T-helper 1 cell treated with Interleukin-12 subunit alpha and Interleukin-12 subunit beta and Interleukin-4 antibody, amounts not matched to agents 30 ng/mL and 1 ng/mL, for 36 hours (primary cell): ENCODE results near the gene DCLK2. TPM values are rescaled to one million over a fixed set of nuclear protein-coding genes. Genes with fewer than 3 reads are reported as not detected.

ENCODE experiments used
- intact Hi-C: fragments of 100-400 bp; cut with micrococcal nuclease; formaldehyde crosslinking; loops from one replicate; pipeline ENCODE4 v1.15.1; 2024
- total RNA-seq: library from RNA; stranded (reverse); gene quantifications from 2 replicates; pipeline ENCODE4 v1.2.3, GENCODE V29; 2022

Gene DCLK2
- total RNA-seq, 1 donor from 2014 or later: 0.15 TPM

DNA sequence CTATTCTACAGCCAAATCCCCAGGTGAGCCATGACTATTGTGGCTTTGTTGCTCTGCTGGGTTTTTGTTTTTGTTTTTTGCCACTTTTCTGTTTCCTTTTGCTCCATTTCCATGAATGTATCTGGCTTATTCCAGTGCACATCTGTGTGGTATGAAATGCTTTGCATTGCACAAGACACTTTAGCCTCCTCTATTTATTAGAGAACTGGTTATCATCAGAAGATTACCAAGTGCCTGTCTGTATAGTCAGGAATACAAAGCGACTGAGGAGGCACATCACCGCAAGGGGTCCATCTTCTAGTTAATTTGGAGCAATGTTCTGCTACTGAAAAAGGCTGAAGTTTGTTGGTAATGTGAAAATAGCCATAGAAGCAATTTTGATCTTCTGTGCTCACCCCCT lies 120.8 kb downstream of the DCLK2 start:
- intact Hi-C loops: no loop called here

DNA sequence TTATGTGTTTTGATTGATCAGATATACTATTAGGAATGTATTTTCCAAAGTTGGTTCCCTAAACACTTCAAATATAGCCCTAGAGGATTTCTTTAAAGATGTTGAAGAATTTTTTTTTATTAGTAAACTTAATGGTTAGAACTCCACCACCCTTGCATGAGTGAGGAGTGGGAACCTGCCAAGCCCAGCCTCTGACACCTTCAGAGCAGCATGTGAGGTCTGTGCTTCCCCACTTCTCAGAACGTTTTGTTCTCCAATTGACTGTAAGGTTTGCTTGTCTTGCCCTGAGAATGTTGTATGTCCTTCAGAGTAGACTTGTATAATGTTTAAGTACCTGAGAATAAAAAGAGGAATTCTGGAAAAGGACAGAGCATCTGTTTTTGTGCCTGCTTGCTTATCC lies 126.8 kb downstream of the DCLK2 start:
- intact Hi-C loops: no loop called here

DNA sequence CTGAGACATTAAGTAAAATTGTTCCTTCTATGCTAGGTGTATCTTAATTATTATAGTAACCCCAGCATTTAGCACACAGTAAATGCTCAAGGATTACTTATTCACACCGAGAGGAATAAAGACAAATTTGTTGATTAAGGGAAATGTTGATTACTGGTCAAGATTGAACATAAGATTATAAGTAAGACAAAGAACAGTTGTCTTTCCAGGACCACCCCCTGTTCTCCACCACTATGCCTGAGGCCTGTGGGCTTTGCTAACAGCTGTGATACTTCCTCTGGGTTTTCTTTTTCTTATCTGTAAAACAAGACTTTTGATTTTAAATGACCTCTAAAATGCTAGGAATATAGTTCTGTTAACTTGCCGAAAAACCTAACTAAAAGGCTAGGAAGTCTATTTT lies 128.0 kb downstream of the DCLK2 start:
- intact Hi-C loops: no loop called here

DNA sequence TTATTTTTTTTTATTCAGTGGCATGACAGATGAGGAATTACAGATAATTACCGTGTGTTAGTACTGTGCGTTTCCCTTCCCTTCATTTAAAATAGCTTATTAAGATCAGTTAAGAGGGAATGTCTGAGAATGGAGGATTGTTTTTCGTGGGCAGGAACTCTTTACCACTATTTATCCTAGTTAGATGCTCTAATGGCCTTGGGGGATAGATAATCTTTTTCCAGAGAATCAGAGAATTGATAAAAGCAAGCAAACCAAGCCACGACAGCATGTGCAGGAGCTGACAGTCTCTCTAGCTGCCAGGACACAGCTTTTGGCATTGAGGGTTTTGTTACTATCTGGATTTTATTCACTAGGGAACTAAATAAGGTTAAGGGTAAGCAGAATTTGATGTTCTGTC lies 128.7 kb downstream of the DCLK2 start:
- intact Hi-C loops: no loop called here

DNA sequence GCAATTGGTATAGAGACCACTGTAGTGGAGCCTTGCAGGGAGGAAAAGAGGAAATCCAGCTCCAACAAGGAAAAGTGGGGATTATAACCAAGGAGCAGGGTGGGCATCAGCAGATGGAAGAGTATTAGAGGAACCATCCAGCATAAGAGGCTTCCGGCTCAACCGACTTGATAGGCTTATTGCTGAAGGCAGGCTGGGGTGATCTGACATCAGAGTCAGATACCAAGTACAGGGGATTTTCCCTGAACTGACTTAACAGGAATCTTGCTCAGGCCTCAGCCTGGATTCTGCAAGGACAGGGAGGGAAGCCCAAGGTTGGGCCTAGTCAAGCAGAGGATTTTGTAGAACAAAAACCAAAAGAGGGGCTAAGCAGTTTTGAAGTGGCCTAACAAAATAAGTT lies 129.6 kb downstream of the DCLK2 start:
- intact Hi-C loops: loop anchor here (2.0 kb wide), 1 partner anchor 227 kb away; no protein-coding TSS in a partner anchor

DNA sequence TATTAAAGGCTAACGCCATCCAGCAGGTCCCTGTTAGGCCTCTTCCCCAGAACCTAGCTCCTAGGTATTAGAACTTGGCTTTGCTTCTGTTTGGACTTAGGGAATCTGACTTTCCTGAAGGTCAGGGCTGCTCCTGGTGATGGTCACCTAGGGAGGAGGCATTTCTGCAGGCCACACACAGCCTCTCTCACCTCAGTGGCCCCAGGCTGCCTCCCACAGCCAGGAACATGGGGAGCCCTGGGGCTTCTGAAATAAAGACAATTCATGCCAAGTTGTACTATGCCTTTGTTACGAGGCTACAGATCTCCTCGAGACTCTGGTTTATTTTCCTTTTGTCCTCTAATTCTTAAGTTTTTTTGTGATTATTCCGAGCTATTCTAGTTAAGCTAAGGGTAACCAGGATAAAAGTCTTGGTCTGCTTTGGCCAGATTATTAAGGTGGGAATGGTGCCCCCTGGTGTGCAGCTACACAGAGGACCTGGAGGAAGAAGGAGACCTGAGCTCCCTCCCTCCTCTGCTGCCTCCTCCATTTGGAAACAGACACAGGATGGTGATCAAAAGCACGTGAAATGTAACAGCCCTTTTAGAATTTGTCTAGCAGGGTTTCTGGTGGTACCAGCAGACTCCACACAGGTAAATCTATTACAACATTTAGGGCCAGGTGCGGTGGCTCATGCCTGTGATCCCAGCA lies 131.0 kb downstream of the DCLK2 start:
- intact Hi-C loops: loop anchor here (1.0 to 2.0 kb wide), 2 partner anchors 210 to 228 kb away; no protein-coding TSS in a partner anchor

DNA sequence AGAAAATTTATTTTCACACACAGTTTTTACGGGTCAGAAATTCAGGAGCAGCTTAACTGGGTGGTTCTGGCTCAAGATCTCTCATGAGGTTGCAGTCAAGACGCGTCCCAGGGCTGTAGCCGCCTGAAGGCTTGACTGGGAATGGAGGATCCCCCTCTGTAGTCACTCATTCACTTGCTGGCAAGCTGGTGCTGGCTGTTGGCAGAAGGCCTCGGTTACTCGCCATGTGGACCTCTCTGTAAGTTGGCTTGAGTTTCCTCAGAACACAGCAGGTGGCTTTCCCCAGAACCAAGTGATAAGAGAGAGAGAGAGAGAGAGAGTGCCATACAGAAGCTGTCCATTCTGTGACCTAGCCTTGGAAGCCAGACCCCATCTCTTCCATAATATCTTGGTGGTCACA lies 132.8 kb downstream of the DCLK2 start:
- intact Hi-C loops: no loop called here

DNA sequence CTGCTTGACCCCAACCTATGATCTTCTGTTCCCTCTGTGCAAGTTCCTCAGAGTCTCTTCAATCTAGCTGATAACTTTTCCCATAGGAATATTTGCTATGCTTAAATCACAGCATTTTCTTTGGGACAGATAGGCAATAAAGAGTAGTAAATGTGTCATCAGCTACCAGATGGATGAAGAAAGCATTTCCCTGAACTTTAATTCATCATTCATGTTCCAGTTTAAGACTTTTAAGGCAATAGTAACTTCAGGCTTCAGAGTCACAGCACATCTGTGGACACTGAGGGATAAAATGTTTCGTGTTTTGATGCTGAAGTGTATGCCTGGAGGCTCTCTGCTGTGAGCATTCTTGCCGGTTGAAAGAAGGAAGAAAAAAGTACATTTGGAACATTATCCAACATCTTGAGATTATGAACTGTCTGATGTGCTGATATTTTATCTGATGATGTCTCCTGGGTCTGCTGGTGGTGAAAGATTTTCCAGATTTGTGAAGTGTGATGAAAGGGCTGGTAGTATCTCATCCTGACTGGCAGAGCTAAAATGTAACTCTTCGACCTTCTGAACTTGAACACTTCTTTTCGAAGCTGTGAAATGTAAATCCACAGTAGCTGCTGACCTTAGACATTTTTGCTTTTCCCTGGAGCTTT lies 133.7 kb downstream of the DCLK2 start:
- intact Hi-C loops: no loop called here

DNA sequence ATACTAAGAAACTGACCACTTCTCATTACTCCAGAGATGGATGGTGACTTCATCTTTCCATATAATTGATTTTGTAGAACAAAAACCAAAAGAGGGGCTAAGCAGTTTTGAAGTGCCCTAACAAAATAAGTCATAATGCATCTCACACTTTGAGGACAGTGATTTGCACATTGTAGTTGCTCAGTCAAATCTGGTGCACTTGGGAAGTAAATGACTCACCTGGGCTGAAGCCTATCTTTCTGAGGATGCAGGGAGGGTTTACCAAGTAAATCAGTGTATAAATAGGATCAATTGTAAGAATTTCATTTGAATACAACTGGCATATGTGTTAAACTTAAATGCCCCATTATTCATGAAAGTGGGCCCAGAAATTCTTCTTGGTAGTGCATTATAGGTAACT lies 134.2 kb downstream of the DCLK2 start:
- intact Hi-C loops: no loop called here

DNA sequence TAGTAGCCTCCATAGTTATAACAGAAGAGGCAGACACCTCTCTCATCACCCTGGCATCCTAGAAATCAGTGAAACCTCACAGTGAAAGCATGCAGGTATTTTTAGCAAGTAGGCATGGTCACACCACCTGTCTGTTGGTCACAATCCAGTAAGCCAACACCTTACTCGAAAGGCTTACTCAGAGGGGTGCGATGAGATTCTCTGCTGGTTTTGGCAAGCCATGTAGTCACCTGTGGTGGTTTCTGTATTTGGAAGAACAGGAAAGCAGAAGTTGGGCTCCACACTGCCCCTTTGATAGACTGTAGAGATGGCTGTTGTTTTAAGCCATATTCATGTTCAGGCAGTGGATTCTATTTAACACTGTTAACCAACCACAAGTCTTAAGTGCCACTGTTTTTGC lies 134.7 kb downstream of the DCLK2 start:
- intact Hi-C loops: no loop called here

DNA sequence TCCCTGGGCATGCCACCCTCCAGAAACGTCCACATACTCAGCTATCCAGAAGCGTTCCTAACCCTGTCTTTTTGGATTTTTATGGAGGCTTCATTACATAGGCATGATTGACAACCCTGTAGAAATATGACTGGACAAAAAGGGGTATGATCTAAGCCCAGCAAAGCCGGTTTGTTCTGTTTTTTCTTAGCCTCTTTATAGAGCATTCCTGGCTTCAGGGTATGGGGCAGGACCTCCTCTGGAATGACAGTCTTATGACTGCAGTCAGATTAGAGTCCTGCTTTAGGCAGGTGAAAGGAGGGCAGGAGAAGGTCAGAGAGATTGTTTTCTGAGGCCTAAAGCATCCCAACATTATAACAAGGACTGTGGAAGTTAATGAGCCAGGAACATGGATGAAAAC lies 137.4 kb downstream of the DCLK2 start:
- intact Hi-C loops: no loop called here

DNA sequence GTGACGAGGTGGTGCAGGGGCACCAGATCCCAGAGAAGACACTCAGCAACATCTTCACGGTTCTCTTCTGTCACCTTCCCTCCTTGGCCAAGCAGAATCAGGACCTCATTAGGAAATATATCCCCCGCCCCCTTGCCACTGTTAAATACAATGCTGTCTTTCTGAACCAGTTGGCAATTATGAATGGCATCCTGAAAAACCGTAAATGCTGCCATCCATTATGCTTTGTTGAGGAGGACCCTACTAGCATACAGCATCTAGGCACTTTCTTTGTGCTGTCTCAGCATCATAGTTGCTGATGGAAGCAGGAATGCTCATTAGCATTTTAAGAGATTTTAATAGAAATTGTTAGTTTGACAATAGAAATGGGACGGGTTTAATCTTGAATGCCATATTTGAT lies 138.5 kb downstream of the DCLK2 start:
- intact Hi-C loops: no loop called here

DNA sequence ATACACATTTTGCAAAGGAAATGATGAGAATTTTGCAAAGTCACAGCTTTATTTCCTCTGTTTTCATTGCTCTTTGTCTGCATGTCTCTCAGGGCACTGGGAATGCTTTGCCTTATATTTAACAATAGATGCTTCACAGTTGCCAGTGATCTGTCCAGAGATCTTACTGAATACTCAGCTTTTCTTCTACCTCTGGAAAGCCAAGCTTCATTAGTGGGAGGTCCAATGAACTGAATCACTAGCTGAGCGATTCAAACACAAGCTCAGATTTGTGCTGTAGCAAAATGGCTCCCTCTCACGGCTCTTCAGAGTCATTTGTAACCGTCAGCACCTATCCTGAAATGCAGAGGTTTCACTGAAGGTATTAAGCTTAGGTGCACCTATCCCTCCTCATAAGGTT lies 138.9 kb downstream of the DCLK2 start:
- intact Hi-C loops: no loop called here

DNA sequence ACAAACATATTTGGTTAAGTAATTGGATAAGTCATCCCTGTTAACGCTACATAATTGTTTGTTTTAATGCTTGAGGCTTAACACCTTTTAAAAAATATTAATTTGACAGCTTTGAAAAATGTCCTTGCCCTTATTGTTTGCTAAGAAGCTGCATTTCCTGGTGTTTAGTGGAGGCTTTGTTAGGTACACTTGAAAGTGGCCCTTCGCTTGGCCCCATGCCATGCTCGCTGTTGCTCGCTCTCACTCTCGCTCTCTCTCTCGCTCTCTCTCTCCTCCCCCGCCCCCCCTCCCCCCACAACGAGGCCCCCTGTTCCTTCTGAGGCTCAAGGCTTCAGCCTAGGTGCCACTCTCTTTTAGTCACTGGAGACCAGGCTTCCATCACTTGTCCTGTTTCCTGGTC lies 139.6 kb downstream of the DCLK2 start:
- intact Hi-C loops: no loop called here

DNA sequence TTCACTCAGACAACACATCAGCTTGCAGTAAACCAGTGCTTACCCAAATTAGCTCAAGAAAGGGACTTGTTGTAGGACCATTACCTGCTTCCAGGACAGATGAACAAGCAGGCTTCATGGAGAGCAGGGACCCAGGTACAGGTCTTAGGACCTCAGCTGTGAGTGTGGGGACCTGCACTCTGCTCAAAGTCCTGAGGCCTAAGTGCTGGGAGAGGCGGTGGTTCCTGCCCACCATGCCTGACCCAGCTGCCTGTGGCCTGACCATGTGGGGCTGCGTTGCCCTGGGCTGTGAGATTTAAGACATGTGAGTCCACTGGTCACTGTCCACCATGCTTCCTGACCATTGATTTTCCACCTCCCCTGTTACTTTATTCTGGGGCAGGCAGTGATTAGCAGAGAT lies 140.2 kb downstream of the DCLK2 start:
- intact Hi-C loops: no loop called here

DNA sequence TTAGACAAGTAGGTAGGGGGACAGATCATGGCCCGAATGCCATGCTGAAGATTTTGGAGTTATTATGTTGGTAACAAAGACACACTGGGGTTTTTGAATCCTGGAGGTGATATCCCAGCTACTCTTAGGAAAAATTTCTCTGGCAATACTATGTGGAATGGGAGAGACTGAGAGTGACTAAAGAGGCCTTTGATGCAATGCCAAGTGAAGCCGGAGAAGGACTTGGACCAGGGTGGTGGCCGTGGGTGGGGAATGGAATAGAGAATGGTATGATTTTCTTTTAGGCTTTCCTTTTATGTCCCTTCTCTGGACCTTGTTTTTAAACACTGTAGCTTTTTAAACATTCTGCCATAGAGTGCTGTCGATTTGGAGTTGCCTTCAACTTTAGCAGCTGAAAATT lies 141.6 kb downstream of the DCLK2 start:
- intact Hi-C loops: no loop called here

DNA sequence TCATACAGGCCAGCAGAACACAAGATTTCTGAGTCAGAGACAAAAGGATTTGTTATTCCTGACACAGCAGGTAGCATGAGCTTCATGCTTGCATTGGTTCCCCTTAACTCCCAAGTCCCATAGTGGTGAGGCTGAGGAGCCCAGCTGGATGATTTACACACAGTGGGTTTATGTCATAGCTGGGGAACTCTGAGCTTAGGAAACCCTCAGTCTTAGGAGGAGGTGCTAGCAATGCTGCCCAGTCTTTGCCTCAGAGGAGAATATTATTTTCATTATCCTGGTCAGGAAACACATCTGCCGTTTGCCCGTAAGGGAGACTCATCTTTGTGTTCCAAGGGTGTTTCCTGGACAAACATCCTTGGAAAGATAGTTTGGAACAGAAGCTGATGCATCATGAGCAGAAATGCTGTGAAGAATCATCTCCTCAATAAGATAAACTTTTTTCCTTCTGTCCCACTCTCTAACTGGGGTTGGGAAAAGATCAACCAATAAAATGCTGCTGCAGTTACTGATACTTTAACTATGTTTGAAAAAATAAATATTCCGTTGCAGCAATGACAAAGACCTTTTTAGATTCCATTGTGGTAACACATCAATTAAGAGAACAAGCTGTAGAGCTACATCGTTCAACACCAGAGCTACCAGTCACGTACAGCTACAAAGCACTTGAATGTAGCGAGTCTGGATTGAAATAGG lies 146.8 kb downstream of the DCLK2 start:
- intact Hi-C loops: no loop called here

DNA sequence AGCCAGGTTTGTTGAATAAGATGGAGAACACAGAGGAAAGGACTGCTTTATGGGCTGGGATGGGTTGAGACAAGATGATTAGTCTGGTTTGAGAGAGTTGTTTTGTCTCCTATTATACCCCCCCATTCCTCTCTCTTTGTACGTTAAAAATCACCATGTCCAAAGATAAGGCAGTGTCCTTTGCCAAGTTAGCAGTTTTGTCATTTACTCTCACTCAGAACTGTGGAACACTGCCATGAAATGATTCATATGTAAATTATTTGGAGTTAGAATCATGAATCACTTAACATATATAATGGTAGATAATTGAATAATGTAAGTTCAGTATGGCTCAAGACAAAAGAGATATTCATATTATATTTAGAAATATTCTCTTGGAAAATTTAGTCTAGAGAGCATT lies 151.3 kb downstream of the DCLK2 start:
- intact Hi-C loops: no loop called here

DNA sequence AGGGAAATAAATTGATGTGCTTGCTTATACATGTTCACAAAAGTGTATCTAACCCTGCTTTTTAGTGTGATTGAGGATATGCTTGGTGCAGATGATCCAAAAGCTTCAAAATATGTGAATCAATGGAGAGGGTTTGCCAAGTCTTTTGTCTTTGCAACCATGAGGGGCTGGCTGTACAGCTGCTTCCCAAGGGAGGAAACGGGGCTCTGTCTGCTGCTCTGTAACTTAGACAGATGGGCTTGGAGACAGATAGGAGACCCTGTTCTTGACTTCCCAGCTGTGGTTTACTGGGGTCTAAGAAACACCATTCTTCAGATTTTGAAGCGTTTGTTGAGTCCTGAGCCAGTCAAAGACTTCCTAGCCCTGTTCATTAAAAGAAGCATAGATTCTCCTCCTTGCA lies 152.3 kb downstream of the DCLK2 start:
- intact Hi-C loops: no loop called here

DNA sequence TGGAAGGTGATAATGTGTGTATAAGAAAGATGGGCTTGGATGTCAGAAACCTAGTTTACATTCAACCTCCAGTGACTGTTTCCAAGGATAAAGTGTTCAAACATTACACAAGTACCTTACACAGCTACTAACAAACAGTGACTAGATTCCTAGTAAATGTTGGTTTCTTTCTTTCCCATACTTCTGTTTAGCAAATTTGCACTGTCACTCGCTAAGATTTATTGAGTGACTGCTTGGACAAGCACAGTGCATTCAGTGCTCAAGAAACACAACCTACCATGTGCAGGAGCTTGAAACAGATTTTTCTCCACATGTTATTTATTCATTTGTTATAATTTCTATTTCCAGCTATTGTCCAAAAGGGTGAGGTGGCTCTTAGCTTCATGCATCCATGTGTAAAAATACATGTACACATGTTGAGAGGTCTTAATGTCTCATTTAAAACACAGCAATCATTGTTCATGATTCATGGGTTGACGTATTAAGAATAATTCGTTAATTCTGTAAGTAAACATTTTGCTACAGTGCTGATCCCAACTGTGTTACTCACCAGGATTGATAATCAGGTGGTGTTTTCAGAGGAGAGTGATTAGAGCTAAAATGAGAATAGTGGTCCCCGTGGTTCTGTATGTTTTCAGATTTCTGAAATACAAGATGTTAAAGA lies 153.0 kb downstream of the DCLK2 start:
- intact Hi-C loops: no loop called here

DNA sequence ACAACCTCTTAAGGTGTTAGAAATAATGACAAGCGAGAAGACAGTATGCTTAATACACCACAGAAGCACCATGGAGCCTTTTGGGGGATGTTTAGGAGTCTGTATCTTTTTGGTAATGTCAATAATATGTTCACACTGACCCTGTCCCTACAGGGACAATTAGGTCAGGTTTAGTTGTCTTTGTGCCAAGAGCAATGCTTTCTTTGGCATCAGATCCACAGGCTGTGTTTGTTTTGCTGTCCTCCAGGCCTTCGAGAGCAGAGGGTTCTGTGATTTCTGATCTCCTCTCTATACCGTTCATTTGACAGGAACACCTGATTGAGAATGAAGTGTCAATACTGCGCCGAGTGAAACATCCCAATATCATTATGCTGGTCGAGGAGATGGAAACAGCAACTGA lies 153.8 kb downstream of the DCLK2 start:
- intact Hi-C loops: no loop called here

DNA sequence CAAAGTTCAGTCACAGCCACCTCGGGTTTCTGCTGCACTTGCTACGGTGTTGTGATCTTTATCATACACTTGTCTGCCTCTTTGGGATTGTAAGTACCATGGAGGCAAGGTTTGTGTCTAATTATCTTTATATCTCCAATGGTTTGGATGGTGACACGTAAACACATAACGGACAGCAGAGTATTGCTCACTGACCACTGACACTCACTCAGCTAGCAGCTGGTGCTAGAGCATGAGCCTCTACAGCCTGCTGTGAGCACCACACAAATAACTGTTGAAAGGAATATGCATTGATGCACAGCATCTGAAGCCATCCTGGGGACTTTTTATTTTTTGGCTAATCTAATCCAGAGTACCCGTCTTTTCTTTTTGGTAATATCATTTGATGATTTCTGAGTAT lies 156.0 kb downstream of the DCLK2 start:
- intact Hi-C loops: no loop called here
